LNCAP (cell line): Measurements from ENCODE around the gene EDRF1.

ENCODE experiments used
- CTCF ChIP-seq: fragments of 450-650 bp; IDR thresholded peaks from 2 replicates; pipeline ENCODE4 v1.5.1; 2017; ENCODE audit warnings: mild to moderate bottlenecking

The EDRF1 gene

GRCh38 chr10:125698481-125698998, 21.0 kb upstream of the EDRF1 start:
- no peak for TF ChIP-seq CTCF

- TF ChIP-seq CTCF: no peak
Measured at GRCh38 chr10:125699562-125700143, 19.9 kb upstream of the EDRF1 start.

GRCh38 chr10:125700355-125700911, 19.1 kb upstream of the EDRF1 start:
- TF ChIP-seq CTCF: peak; percentile 61

GRCh38 chr10:125707541-125708468, 11.7 kb upstream of the EDRF1 start:
- no peak for TF ChIP-seq CTCF

GRCh38 chr10:125708971-125709503, 10.5 kb upstream of the EDRF1 start:
- no peak for TF ChIP-seq CTCF

GRCh38 chr10:125709553-125710474, 9.7 kb upstream of the EDRF1 start:
- no peak for TF ChIP-seq CTCF
